ENCODE data around the gene RBM33.

Gene RBM33

GRCh38 chr7:155750255-155751125 is 106.0 kb downstream of the RBM33 start:
- DNase-seq (ENCODE audit: low spot score) = no peak

- DNase-seq (ENCODE audit: low spot score) = no peak
Observed at GRCh38 chr7:155751409-155751808, 106.9 kb downstream of the RBM33 start.

- DNase-seq (ENCODE audit: low spot score) = no peak
Observed at GRCh38 chr7:155752756-155753445, 108.4 kb downstream of the RBM33 start.

GRCh38 chr7:155753446-155753965 is 109.0 kb downstream of the RBM33 start:
- no peak for DNase-seq (ENCODE audit: low spot score)

- DNase-seq (ENCODE audit: low spot score) = no peak
Observed at GRCh38 chr7:155754165-155754564, 109.7 kb downstream of the RBM33 start.

GRCh38 chr7:155755026-155755425 is 110.6 kb downstream of the RBM33 start:
- DNase-seq (ENCODE audit: low spot score) = no peak

GRCh38 chr7:155756322-155756721 is 111.9 kb downstream of the RBM33 start:
- DNase-seq (ENCODE audit: low spot score) = peak; percentile 37

- no peak for DNase-seq (ENCODE audit: low spot score)
Observed at GRCh38 chr7:155758348-155758747, 113.9 kb downstream of the RBM33 start.

- DNase-seq (ENCODE audit: low spot score) = no peak
Observed at GRCh38 chr7:155759740-155760430, 115.4 kb downstream of the RBM33 start.

GRCh38 chr7:155761162-155761561 is 116.7 kb downstream of the RBM33 start:
- DNase-seq (ENCODE audit: low spot score) = no peak

- DNase-seq (ENCODE audit: low spot score) = no peak
Observed at GRCh38 chr7:155762036-155762435, 117.6 kb downstream of the RBM33 start.

- no peak for DNase-seq (ENCODE audit: low spot score)
Observed at GRCh38 chr7:155762655-155763054, 118.2 kb downstream of the RBM33 start.

GRCh38 chr7:155763122-155763521 is 118.7 kb downstream of the RBM33 start:
- DNase-seq (ENCODE audit: low spot score) = no peak

- no peak for DNase-seq (ENCODE audit: low spot score)
Observed at GRCh38 chr7:155763691-155764437, 119.4 kb downstream of the RBM33 start.

GRCh38 chr7:155764438-155764793 is 120.0 kb downstream of the RBM33 start:
- DNase-seq (ENCODE audit: low spot score) = no peak

- no peak for DNase-seq (ENCODE audit: low spot score)
Observed at GRCh38 chr7:155765458-155765857, 121.0 kb downstream of the RBM33 start.

GRCh38 chr7:155766386-155766785 is 121.9 kb downstream of the RBM33 start:
- no peak for DNase-seq (ENCODE audit: low spot score)

- DNase-seq (ENCODE audit: low spot score) = no peak
Observed at GRCh38 chr7:155766966-155767916, 122.8 kb downstream of the RBM33 start.

- no peak for DNase-seq (ENCODE audit: low spot score)
Observed at GRCh38 chr7:155769701-155770100, 125.2 kb downstream of the RBM33 start.

- DNase-seq (ENCODE audit: low spot score) = no peak
Observed at GRCh38 chr7:155770241-155770640, 125.8 kb downstream of the RBM33 start.

- no peak for DNase-seq (ENCODE audit: low spot score)
Observed at GRCh38 chr7:155773531-155773930, 129.1 kb downstream of the RBM33 start.

Measured in globus pallidus (tissue), 1 donor.